Right forelimb (tissue), 1 donor: Measurements from ENCODE around the gene TMEM163.
"Not testable (repeated sequence)": the region's sequence is repeated elsewhere in the genome, so short reads cannot be mapped to it uniquely, and the experiment has no call there.

ENCODE experiments used
- DNase-seq: peaks from one replicate; pipeline ENCODE4 v3.0.0-alpha.2; 2018

The TMEM163 gene

DNA sequence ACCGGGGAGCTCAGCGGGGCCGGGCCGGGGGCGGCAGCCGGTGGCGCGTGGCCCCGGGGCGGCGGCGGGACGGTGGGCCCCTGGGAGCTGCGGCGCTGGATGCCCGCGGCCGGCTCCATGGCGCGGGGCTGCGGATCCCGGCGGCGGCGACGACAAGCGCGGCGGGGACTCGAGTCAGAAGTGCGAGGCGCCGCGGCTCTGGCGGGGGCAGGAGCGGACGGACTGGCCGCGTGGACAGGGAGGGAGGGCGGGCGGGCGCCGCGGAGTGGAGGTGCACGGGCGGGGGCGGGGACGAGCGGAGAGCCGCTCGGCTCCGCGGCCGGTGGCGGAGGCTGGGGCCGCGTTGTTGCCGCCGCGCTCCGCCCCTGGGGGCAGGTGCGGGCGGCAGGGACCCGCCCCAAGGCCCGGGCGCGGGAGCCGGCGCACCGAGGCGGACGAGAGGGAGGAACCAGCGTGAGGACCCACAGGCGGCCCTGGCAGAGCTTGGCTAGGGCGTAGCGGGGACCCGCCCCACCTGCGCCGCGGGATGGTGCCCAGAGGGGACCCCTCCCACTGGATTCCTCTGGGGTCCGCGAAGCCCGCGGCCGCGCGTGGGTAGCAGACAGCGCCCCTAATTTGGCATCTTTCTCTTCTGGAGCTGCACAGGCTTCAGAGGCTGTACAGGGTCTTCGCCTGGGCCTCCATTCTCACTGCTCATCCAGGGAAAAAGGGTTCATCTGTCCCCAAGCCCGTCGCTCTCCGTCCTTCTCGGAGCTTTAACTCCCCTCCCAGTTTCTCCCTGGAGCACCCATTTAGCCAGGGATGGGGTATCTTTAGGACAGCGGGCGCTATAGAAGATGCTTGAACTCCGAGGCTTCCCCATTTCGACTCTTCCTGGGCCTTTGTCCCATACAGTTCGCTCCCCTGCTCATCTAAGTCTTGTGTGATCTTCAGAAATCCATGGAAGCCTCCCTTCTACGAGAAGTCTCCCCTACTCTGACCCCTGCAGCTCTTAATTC, at the start of gene TMEM163:
TMEM163 (minus strand) TSS at position 184 of the 998 bp plus-strand sequence.
- DNase-seq = no peak

DNA sequence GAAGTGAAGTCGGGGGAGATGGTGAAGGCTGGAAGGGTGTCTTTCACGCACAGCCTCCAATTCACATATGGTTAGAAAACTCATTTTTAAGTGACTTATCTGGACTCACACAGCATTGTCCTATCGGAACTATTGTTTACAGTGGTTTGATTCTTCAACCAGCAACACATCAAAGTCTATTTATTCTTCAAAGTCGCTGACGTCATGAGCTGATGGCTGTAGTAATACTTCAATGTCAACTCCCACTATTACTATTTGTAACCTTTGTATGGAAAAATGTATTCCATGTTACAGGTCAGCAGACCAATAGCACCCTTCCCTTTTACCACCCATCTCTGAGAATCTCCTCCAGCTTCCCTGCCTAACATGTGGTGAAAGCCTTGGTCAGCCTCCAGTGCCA, 47.8 kb upstream of the TMEM163 start:
- DNase-seq = no peak

DNA sequence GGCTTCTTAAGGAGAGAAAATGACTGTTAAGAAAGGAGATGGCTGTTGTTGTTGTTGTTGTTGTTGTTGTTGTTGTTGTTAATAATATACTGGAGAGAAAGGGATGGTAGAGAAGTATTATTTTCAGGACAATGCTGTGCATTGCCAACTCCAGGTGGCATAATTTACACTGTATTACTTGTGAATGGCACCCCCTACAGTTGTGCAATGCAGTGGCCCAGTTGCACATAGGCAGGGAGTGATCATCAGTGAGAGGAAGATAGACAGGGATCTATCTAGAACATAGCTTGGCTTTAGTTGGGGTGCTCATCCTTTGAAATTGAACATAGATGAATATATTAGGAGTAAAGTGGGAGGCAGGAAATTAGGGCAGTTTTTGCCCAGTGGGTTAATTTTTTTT, 47.2 kb upstream of the TMEM163 start:
- no peak for DNase-seq

DNA sequence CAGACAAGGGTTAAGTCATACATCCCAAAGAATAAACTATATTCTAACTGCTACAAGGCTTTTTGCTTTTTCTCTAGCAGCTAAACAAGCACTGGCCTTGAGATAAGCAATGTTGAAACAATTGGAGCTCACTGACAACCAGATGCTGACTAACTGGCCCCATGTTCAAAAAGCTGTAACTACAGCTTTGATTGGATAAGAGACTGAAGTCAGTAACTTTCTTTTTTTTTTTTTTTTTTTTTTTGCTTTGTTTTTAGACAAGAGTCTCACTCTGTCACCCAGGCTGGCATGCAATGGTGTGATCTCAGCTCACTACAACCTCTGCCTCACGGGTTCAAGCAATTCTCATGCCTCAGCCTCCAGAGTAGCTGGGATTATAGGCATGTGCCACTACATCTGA, 45.4 kb upstream of the TMEM163 start:
- no peak for DNase-seq

DNA sequence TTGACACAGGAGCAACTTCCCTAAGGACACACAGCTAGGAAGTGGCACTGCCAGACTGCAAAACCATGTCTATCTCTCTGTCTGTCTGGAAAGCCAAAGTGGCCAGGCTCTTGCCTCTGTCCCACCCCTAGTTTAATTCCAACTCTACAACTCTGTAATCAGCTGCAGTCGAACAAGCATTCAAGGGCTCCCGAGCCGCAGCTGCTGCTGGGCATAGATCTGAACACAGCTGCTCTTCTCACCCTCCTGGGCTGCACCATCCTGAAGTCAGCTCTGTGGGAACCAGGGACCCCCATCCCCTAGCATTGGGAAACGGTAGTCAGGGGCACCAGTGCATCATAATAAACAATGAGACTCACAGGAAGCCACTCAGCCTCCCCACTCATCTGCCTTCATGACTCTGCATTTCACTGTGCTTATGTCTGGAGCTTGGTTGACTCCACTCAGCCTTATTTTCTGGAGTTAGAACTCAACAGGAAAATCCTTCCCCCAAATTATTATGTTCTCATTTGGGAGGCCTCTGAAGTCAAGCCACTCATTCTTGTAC, 44.4 kb upstream of the TMEM163 start:
- DNase-seq = no peak

DNA sequence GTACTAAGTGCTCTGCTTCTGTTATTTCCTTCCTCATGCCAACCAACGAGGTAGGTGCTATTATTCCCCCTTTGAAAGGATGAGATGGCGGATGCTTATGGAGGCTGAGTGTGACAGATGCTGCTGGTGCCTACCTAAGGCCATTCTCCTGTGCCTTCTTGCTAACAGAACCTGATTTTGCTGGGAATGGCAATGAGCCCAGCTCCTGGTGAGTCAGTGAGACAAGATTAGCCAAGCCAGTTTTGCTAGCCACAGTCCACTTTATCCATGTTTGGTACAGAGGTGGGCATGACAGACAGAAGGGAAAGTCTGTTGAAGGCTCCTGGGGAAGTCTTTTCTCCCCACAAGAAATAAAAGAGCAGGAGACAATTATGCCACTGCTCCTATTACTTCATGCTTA, 43.7 kb upstream of the TMEM163 start:
- DNase-seq = no peak

DNA sequence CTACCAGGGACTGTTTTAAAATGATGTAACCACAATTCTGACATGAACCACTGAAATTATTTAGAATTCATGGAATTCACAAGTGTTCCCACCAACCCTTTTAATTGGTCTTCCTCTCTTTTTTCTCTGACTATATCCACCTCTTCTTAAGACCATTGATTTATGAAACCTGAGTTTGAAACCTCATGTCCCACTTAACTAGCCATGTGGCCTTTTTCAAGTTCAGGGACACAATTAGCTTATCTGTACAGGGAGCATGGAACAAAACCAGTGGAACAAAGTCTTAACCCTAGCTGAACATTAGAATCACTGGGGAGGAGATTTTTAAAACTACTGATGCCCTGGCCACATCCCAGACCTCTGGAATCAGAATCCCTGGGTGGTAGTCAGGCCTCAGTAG, 41.6 kb upstream of the TMEM163 start:
- no peak for DNase-seq

DNA sequence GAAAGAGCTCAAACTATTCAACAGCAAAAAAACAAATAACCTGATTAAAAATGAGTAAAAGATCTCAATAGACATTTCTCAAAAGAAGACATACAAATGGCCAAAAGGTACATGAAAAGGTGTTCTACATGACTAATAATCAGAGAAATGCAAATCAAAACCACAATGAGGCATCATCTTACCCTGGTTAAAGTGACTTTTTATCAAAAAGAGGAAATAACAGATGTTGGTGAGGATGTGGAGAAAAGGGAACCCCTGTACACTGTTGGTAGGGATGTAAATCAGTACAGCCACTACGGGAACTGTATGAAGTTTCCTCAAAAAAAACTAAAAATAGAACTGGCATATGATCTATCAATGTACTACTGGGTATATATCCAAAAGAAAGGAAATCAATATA, 39.8 kb upstream of the TMEM163 start:
- no peak for DNase-seq

DNA sequence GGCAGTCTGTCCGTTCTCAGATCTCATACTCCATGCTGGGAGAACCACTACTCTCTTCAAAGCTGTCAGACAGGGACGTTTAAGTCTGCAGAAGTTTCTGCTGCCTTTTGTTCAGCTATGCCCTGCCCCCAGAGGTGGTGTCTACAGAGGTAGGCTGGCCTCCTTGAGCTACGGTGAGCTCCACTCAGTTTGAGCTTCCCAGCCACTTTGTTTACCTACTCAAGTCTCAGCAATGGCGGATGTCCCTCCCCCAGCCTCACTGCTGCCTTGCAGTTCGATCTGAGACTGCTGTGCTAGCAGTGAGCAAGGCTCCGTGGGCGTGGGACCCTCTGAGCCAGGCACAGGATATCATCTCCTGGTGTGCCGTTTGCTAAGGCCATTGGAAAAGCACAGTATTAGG, 33.2 kb upstream of the TMEM163 start:
- not testable (repeated sequence) for DNase-seq

DNA sequence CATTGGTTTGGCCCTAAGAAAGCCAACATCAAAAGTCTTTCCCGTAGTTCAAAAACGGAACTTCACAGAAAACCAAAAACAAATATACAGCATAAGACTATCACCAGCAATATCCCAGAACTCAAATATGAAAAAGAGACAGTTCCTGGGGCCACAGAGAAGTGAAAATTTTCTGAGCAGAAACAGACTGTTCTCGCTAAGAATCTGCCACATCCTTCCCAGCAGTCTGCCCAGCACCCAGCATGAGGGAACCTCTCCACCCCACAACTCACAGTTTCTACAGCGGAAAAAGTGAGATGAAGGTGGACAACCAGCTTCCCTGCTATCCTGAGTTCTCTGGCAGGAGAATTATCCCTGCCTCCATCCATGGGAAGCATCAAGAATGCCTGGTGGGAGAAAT, 26.7 kb upstream of the TMEM163 start:
- DNase-seq = no peak

DNA sequence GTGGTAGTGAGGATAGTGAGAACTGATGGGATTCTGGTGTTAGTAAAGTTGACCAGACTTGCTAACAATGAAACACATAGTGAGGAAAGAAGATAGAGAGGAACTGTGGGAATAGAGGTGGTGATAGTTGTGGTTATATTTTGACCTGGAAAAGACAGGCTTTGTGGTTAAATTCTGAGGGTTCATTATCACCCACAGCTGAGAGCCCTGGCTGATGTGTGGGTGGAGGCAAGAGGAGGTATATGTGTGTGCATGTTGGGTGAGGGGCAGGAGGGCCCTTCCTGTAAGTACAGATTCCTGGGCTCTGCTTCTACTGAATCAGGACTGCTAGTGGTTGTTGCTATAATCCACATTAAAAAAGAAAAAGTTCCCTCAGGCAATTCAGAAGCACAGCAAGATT, 26.2 kb upstream of the TMEM163 start:
- DNase-seq = no peak

DNA sequence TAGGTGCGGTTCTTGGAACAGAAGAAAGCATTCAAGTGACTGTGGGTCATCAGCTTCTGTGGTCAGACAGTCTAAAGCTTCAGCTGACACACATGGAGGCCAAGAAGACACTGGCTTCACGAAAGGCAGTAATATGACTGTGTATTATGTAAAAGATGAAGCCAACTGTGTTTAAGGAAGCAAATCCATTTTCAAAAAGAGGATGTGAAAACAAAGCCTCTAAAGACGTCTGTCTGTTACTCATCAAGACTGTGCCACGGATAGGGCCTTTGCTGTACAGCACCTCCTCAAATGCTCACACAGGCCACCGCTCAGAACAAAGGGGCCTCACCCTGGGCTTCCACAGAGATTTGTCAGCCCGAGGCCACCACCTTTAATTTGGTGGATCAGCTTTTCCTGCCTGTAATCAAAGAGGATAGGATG, 21.1 kb upstream of the TMEM163 start:
- DNase-seq = no peak

DNA sequence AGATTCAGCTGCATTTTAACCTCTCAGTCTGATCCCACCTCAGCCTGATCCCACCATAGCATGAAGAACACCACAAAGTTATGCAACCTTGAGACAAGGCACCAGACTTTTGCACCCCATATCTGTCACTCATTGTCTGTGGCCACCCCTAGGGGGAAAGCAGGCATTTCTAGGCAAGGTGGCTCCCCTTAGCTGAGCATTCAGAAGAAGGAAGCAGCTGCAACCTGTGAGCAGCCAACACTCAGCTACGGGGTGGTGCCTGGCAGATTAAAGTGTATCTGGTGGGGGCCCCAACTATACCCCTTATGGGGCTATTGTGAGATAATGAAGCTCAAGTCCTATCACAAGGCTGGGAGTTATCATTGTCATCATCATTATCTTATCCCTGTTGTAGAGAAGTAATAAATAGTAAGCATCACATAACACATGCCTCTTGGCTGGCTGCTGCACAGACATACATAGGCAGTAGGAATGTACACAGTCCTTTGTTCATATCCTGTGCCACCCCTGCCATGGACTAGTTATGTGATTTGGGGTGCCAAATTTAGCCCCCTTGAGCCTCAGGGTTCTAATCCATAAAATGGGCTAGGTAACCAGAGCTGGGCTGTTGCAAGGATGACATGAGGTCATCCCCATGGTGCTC, 20.6 kb upstream of the TMEM163 start:
- no peak for DNase-seq

DNA sequence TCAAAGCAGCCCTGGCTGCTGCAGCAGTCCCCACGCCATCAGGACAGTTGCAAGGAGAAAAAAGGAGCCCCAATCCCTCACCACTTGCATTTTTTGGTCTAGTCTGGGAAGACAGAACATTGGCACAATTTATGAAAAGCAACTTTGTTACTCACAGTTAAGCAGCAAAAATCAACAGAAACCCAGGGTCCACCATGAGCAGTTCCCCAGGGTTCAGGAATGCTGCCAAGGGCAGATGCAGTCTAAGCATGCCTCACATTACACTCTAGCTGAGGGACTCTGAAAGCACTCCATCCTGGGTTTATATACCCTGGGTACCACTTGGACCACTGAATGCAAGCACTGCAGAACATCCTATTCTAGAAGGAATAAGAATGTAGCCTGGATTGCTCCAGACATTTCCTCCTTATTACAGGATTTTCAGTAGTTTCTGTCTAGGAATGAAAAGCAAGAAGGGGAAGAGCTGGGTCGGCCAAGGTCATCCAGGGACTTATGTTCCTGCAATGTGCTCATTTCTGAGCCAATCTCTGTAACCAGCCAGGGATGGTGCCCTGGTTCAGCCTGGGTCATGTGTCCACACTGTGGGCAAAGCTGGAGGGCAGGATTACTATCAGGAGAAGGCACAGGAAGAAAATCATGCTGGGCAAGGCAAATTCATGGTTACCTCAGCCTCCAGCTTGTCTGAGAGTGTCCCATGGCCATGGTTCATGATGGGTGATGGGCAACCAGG, 19.5 kb upstream of the TMEM163 start:
- DNase-seq = no peak

DNA sequence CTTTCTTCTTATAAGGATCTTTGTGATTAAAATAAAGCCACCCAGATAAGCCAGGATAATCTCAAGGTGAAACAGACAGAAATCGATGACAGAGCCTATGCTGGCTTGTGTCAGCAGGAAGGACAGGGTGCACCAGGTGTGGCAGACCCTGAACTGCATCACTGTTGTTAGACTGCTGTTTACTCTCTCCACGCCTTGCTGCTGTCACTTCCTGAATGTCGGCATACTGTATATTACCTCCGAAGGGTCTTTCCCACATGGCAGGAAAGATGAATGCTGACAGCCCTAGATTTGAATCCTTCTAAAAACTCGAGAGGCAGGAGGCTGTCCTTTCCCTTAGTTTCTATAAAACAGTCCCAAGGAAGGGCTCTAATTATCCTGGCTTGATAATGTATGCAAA, 18.9 kb upstream of the TMEM163 start:
- no peak for DNase-seq

DNA sequence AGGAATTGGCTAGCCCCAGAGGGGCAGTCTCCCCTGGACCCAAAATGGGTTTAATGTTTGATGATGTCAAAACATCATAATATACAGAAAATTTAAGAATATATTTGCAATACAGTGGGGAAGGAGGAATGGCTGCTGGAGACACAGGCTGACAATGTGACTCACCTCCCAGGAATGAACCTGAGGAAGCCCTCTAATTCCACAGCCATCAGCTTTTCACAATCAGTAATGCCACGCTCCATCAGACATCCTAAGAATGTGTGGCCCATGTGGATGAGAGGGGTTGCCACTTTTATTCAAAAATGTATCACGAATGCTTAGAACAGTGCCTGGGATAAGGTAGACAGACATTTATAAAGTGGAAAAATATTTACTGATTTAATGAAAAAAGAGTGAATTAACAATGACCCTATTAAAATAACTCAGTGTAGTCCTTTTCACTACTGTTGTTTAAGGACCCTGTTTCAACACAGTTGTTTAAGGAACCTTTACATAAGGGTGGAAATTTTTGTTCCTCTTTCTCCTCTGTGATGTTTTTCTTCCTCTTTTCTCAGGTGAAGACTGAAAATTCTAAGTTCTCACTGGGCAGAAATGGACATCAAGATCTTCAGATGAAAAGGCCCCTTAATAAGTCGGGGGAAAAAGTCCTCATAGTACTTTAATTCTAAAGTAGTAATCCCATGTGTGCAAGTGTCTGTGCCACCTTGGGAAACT, 17.5 kb upstream of the TMEM163 start:
- DNase-seq = no peak

DNA sequence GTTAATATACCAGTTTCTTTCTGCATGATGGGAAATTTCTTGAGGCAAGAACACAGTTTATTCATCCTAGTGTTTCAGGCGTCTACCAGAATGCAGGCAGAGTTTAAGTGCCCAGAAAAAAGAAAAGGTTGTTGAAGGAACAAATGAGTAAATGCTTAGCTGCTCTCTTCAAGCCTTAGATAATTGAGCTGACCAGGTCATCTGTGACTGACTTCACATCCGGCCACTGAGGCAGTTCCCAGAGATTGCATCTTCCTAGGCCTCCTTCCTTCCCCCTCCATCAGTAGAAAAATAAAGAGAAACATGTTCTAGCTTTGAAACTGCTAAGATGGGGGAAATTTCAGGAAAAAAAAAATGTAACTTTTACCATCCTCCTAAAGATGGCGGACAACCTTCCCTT, 9.4 kb upstream of the TMEM163 start:
- DNase-seq = no peak

DNA sequence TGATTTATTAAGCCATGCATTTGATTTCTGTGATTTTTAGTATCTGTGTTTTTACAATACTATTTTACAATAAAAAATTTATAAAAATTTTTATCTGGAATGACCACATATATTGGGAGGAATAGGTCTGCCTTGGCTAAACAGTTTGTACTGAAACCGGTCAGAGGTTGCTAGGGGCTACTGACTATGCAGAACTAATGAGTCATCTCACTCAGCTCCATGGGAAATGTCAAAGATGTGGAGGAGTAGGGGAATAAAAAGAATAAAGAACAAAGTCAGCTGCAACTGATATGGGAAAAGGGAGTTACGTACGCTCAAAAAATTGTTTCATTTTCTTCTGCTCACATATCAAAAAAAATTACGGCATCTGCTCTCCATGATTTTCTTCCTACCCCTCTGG, 8.6 kb upstream of the TMEM163 start:
- no peak for DNase-seq

DNA sequence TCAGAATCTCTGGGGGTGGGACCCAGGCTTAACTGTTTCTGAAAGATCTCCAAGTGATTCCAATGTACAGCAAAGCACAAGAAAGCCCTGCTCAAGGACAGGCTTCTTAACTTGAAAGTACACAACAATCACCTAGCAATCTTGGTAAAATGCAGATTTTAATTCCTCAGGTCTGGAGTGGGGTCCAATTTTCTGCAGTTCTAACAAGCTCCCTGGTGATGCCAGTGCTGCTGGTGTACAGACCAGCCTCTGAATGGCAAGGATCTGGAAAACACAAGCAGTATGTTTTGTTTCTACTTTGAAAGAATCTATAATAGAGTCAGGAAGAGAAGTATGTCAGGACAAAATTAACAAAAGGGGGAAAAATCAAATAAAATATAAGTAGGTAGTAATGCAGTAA, 7.8 kb upstream of the TMEM163 start:
- DNase-seq = no peak

DNA sequence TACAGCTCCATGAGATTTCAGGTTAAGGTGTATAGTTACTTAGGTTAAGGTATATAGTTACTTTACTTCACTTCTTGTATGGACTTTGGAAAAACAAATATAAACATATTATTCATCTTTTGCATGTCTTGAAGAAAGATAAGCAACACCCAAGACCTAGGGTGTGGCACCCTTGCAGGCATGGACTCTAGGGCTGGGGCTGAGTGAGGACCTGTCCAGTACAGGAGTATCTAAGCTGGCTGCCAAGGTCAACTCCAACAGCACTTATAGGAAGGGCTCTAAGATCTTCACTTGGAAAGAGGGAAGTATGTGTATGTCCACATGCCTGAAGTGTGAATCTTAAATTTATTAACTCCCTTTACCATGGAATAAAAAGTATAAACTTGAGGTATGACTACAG, 7.1 kb upstream of the TMEM163 start:
- no peak for DNase-seq

DNA sequence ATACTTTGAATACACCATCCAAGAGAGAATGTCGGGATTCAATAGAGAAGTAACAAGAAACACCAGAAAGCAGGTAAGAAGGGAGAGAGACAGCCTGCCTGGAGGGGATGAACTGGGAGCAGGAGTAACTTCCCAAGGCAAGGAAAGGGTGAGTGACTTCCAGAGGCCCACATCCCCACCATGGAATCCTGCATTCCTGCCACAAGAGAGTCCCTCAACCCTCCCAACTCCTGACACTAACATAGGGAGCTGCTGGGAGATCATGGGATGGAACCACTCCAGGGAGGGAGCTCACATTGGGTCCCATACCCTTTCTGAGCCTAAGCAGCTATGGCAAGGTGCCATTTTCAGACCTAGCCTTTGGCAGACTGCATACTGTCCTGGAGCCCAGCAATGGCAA, 5.5 kb upstream of the TMEM163 start:
- no peak for DNase-seq

DNA sequence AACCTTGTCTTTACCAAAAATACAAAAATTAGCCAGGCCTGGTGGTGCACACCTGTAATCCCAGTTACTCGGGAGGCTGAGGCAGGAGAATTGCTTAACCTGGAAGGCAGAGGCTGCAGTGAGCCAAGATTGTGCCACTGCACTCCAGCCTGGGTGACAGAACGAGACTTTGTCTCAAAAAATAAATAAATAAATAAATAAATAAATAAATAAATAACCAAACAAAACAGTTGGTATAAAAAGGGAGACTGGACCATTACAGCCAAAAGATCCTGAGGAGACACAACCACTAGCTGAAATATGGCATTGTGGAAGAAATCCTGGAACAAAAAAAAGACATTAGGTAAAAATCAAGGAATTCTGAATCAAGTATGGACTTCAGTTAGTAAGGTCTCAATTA, 4.9 kb upstream of the TMEM163 start:
- DNase-seq = not testable (repeated sequence)

DNA sequence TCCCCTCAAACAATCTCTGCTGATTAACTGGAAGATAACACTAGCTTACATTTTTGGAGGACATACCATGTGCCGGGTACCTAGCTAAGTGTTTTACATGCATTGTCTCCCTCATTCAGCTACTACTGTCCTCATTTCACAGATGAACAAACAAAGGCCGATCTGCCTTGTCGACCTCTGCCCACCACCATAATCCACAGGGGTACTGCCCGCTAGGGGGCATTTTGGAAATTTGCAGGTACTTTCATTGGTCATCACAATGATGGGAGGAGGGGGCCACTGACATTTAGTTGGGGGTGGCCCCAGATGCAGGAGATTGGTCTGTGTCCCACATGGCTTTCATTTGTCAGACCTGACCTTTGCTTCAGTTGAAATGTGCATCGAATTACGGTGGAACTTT, 3.9 kb upstream of the TMEM163 start:
- no peak for DNase-seq
